ENCODE results near the gene OR1J4.
"Not testable (repeated sequence)": the region's sequence is repeated elsewhere in the genome, so short reads cannot be mapped to it uniquely, and the experiment has no call there.

Gene OR1J4

GRCh38 chr9:122518841-122519240, at the start of gene OR1J4:
Gene OR1J4 (plus strand): TSS chr9:122519141. CDS start chr9:122519141, 0 bp downstream.
- no peak for DNase-seq (ENCODE audit: low spot score)

- DNase-seq (ENCODE audit: low spot score), result no peak
Observed at GRCh38 chr9:122474561-122474960, 44.4 kb upstream of the OR1J4 start.

- no peak for DNase-seq (ENCODE audit: low spot score)
Observed at GRCh38 chr9:122475717-122476116, 43.2 kb upstream of the OR1J4 start.

DNA sequence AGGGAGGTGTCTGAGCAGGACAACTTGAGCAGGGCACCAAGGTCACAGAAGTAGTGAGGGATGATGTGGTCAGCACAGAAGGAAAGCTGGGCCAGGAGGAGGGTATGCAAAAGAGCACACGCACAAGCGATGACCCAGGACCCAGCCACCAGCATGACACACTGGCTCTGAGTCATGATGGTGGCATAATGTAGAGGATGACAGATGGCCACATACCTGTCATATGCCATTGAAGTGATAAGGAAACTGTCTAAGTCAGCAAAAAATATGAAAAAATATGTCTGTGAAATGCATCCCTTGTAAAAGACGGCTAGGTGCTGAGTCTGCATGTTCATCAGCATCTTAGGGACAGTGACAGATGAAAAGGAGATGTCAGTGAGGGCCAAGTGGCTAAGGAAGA, 41.6 kb upstream of the OR1J4 start:
- no peak for DNase-seq (ENCODE audit: low spot score)

DNA sequence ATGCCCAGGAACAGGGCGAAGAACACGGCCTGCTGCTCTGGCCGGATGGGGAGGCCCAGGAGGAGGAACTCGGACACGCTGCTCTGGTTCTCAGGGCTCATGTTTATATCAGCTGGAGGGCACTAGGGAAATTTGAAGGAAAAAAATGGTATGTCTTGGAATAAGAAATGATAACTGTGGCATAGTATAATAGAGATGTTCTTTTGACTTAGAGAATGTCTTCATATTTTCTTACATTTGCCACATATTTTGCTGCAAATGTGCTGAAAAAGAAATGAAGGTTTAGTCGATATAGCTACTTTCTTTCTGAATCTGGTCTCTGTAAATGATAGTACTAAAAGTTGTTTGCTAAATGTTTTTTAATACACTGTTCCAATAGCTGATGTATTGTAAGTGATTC, 41.1 kb upstream of the OR1J4 start, which contains the start of gene OR1J1:
Gene OR1J1 (minus strand): TSS at position 101 of the 400 bp plus-strand sequence. CDS start 0 bp downstream, at position 101.
- DNase-seq (ENCODE audit: low spot score), result no peak

DNA sequence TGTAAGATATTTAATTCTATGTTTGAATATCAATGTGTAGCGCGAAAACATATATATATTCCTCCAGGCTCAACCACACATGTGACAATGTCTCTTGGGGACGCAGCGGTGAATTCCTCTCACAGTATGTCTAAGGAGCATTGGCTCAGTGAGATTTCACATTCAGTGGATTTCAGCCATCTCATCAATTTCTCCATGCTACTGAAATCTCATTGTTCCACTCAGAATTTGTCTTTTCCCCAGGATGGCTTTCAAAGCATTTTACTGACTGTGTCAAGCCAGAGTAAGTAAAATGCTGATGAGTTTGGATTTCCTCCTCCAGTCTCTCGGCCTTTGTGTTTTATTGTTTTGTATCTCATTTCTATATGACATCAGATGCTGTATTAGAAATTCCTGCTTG, 39.9 kb upstream of the OR1J4 start:
- no peak for DNase-seq (ENCODE audit: low spot score)

GRCh38 chr9:122498883-122499288, 20.1 kb upstream of the OR1J4 start:
- peak; percentile 9 for DNase-seq (ENCODE audit: low spot score)

GRCh38 chr9:122506964-122507363, 12.0 kb upstream of the OR1J4 start:
- DNase-seq (ENCODE audit: low spot score), result no peak

GRCh38 chr9:122510502-122510901, 8.4 kb upstream of the OR1J4 start, which contains the start of gene OR1J2:
Gene OR1J2 (plus strand): TSS chr9:122510802. CDS start chr9:122510802, 0 bp downstream.
- DNase-seq (ENCODE audit: low spot score), result no peak

DNA sequence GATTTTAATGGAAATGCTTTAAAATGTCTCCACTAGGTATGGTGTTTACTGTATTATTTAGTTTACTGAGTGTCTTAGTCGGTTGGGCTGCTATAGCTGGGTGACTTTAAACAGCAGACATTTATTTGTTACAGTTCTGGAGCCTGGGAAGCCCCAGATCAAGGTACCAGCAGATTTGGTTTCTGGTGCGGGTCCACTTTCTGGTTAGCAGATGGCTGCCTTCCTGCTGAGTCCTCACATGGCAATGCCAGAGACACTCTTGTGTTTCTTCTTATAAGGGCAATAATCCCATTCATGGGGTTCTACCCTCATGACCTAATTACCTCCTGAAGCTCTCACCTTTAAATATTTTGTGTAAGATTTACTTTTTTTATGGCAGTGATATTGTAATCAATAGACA, 715 bp upstream of the OR1J4 start:
- peak; percentile 83 for DNase-seq (ENCODE audit: low spot score)

DNA sequence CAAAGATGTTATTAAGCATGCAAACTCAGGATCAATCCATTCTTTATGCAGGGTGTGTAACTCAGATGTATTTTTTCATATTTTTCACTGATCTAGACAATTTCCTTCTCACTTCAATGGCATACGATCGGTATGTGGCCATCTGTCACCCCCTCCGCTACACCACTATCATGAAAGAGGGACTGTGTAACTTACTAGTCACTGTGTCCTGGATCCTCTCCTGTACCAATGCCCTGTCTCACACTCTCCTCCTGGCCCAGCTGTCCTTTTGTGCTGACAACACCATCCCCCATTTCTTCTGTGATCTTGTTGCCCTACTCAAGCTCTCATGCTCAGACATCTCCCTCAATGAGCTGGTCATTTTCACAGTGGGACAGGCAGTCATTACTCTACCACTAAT, 435 bp downstream of the OR1J4 start:
- peak; percentile 61 for DNase-seq (ENCODE audit: low spot score)

DNA sequence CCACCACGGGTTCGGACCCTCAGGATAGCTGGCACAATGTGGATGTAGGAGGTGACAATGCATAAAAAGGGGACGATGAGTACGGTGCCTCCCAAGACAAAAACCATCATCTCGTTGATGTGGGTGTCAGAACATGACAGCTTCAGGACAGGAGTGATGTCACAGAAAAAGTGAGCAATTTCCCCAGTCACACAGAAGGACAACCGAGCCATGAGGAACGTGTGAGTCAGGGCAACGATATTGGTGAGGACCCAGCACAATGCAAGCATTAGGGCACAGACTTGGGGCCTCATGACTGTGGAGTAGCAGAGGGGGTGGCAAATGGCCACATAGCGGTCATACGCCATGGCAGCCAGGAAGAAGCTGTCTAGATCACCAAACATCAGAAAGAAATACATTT, 7.7 kb downstream of the OR1J4 start:
- no peak for DNase-seq (ENCODE audit: low spot score)

DNA sequence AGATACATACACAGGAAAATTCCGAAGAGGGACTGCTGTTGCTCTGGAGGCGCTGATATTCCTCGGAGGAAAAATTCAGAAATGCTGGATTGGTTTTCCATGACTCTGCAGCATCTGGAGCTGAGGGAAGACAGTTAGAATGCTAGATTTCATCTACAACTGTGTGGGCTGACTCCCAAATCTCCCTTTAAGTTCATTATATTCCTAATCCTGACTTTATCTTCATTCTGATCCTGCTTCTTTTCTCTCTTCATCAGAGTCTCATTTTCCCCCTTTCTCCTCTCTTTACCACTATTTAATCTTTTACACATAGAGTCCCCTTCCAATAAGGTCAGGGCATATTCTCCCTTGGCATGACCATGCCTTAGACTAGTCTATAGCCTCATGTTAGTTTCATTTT, 8.3 kb downstream of the OR1J4 start, which contains the start of gene OR1N1:
Gene OR1N1 (minus strand): TSS at position 101 of the 400 bp plus-strand sequence. CDS start 0 bp downstream, at position 101.
- DNase-seq (ENCODE audit: low spot score), result no peak

GRCh38 chr9:122531157-122531556, 12.2 kb downstream of the OR1J4 start:
- DNase-seq (ENCODE audit: low spot score), result not testable (repeated sequence)

GRCh38 chr9:122536134-122536533, 17.2 kb downstream of the OR1J4 start:
- DNase-seq (ENCODE audit: low spot score), result no peak

- DNase-seq (ENCODE audit: low spot score), result not testable (repeated sequence)
Observed at GRCh38 chr9:122537066-122537465, 18.1 kb downstream of the OR1J4 start.

- DNase-seq (ENCODE audit: low spot score), result no peak
Observed at GRCh38 chr9:122538757-122539156, 19.8 kb downstream of the OR1J4 start.

DNA sequence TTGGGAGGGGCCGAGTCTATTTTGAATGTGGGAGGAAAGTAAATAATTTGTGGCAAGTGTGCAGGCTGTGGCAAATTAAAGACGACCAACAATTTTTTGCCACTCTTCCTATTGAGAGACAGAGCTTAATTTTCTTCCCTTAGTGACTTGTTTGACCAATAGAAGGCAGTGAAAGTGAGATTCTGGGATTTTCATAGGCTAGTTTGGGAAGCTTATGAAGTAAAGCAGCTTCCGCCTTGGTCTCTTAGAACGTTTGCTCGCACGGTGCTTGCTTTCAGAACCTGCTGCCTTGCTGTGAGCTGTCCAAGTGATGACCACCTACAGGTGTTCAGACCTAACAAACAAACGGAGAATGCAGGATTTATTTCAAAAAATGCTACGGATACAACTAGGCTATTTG, 27.3 kb downstream of the OR1J4 start:
- no peak for DNase-seq (ENCODE audit: low spot score)

DNA sequence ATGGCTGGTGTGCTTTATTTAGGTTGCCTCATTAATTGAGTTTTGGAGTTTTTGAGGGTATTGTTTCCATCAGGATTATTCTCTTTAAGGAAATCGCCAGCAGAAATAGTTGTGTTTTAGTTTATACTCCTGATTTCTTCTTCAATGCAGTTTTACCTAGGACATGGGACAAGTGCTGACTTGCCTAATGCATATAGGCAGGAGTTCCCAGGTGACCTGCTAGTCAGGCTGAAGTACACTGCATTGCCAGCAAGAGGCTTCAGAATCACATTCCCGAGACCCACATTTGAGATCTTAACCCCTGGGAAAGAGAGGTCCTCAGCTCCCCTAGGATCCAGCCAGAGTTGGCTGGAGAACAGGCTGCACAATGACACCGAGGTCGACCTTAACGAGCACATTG, 32.4 kb downstream of the OR1J4 start:
- no peak for DNase-seq (ENCODE audit: low spot score)

GRCh38 chr9:122552812-122553211, 33.9 kb downstream of the OR1J4 start, which contains the start of gene OR1N2:
Gene OR1N2 (plus strand): TSS chr9:122553112. CDS start chr9:122553212, 100 bp downstream.
- no peak for DNase-seq (ENCODE audit: low spot score)

GRCh38 chr9:122561446-122561845, 42.5 kb downstream of the OR1J4 start:
- no peak for DNase-seq (ENCODE audit: low spot score)

DNA sequence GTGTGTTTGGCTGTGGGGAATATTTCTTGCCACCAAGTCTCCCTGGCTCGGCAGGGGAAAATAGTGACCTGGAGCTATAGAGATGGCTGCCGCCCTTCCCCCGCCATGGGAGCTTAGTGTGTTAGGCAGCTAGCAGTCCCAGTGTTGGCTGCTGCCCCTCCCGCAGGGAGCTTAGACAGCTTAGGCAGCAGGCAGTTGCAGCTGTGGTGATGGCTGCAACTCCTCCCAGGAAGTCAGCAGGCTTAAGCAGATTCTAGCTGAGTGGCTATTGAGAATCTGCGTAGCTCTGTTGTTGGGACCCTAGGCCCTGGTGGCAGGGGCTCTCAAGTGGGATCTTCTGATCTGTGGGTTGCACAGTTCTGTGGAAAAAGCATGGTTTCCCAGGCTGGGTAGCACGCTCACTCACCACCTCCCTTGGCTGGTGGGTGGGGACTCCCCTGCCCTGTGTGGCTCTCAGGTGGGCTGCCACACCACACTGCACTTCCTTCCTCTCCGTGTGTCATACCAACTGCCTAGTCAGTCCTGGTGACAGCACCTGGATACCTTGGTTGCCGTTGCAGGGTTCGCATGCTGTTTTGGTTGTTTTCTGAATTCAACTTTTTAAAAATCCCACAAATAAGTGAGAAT, 43.3 kb downstream of the OR1J4 start:
- DNase-seq (ENCODE audit: low spot score), result no peak

GRCh38 chr9:122567901-122568300, 49.0 kb downstream of the OR1J4 start:
- DNase-seq (ENCODE audit: low spot score), result no peak
